Endodermal cell (in vitro differentiated cells): ENCODE measurements around the gene PCBP3. TPM values are rescaled to one million over a fixed set of nuclear protein-coding genes. Genes with fewer than 3 reads are reported as not detected.

Source experiments
- DNase-seq: peaks from one replicate; pipeline ENCODE4 v3.0.0-alpha.2; 2017
- H3K27ac ChIP-seq: 2 replicates; pipeline ENCODE4 v1.5.1; 2013; ENCODE audit warnings: mild to moderate bottlenecking, low read depth, low read length, moderate library complexity
- H3K27me3 ChIP-seq: 2 replicates; pipeline ENCODE4 v1.6.1; 2013; ENCODE audit warnings: mild to moderate bottlenecking, low read length, moderate library complexity; ENCODE audit not compliant: insufficient read depth, control insufficient read depth, poor library complexity, severe bottlenecking
- H3K36me3 ChIP-seq: 2 replicates; pipeline ENCODE4 v1.7.0; 2013; ENCODE audit warnings: mild to moderate bottlenecking, low read length, moderate library complexity; ENCODE audit not compliant: control insufficient read depth, insufficient read depth
- H3K4me1 ChIP-seq: one replicate; pipeline ENCODE4 v1.7.0; 2013; ENCODE audit warnings: low read length; ENCODE audit not compliant: control insufficient read depth, insufficient read depth
- H3K4me3 ChIP-seq: 2 replicates; pipeline ENCODE4 v1.5.1; 2013; ENCODE audit warnings: mild to moderate bottlenecking, low read length, moderate library complexity
- H3K9ac ChIP-seq: 2 replicates; pipeline ENCODE4 v1.6.1; 2013; ENCODE audit warnings: mild to moderate bottlenecking, low read length, moderate library complexity; ENCODE audit not compliant: poor library complexity, severe bottlenecking; ENCODE audit errors: extremely low read depth
- H3K9me3 ChIP-seq: 2 replicates; pipeline ENCODE4 v1.6.1; 2013; ENCODE audit warnings: mild to moderate bottlenecking, low read length, moderate library complexity; ENCODE audit not compliant: control insufficient read depth
- H3K27ac Mint-ChIP-seq: 2 replicates; pipeline ENCODE4 v1.8.0; 2020; ENCODE audit warnings: mixed read lengths
- H3K27me3 Mint-ChIP-seq: 2 replicates; pipeline ENCODE4 v1.8.0; 2021; ENCODE audit warnings: mild to moderate bottlenecking, mixed read lengths; ENCODE audit not compliant: insufficient read depth
- H3K36me3 Mint-ChIP-seq: 2 replicates; pipeline ENCODE4 v1.8.0; 2020; ENCODE audit warnings: low read depth, mixed read lengths
- H3K4me1 Mint-ChIP-seq: 2 replicates; pipeline ENCODE4 v1.8.0; 2020; ENCODE audit warnings: mixed read lengths
- H3K4me3 Mint-ChIP-seq: 2 replicates; pipeline ENCODE4 v1.8.0; 2020; ENCODE audit warnings: mild to moderate bottlenecking, moderate library complexity, mixed read lengths
- H3K9me3 Mint-ChIP-seq: 2 replicates; pipeline ENCODE4 v1.8.0; 2020; ENCODE audit warnings: mild to moderate bottlenecking, mixed read lengths
- WGBS, 2 experiments: methylation state at CpG; one replicate each; pipeline versions ENCODE4 v1.1.5 to v1.1.7; 2013; ENCODE audit warnings: missing lambda C conversion rate in 2 of 2, mixed read lengths in 1 of 2; ENCODE audit not compliant: insufficient coverage in 1 of 2, insufficient read length in 1 of 2; 5-methylcytosine and 5-hydroxymethylcytosine counted together
- total RNA-seq, 2 donors: library from RNA; stranded (reverse); fragmentation: NEBNext Ultra II Directional in 1 of 2; extraction: Animal tissue kit (Norgen Biotek cat#: 25700) in 1 of 2; gene quantifications; 2 replicates in 1 of 2; 3 replicates in 1 of 2; pipeline ENCODE4 v1.2.1, GENCODE V29; 2021
- TF ChIP-seq, protein P1 (sequence below): fragments of 200-600 bp; sonication (generic); conservative IDR thresholded peaks from 2 replicates; pipeline ENCODE4 v1.5.0; 2021; ENCODE audit warnings: antibody characterized with exemption, mild to moderate bottlenecking

PCBP3 gene
- total RNA-seq, 2 donors from 2014 or later: 2.1 to 10.6 TPM

GRCh38 chr21:45796003-45796402 lies 152.5 kb downstream of the PCBP3 start:
- TF ChIP-seq, protein P1, sequence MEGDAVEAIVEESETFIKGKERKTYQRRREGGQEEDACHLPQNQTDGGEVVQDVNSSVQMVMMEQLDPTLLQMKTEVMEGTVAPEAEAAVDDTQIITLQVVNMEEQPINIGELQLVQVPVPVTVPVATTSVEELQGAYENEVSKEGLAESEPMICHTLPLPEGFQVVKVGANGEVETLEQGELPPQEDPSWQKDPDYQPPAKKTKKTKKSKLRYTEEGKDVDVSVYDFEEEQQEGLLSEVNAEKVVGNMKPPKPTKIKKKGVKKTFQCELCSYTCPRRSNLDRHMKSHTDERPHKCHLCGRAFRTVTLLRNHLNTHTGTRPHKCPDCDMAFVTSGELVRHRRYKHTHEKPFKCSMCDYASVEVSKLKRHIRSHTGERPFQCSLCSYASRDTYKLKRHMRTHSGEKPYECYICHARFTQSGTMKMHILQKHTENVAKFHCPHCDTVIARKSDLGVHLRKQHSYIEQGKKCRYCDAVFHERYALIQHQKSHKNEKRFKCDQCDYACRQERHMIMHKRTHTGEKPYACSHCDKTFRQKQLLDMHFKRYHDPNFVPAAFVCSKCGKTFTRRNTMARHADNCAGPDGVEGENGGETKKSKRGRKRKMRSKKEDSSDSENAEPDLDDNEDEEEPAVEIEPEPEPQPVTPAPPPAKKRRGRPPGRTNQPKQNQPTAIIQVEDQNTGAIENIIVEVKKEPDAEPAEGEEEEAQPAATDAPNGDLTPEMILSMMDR: no peak

GRCh38 chr21:45797338-45797737 lies 153.8 kb downstream of the PCBP3 start:
- Mint-ChIP-seq H3K27ac (no peak overlapping the region), H3K4me1 (no peaks in the 10 kb centered on the region), H3K4me3 (no peak overlapping the region), H3K27me3 (no peaks in the 10 kb centered on the region), H3K9me3 (no peaks in the 10 kb centered on the region), H3K36me3 (no peaks in the 10 kb centered on the region)
- Histone ChIP-seq H3K4me1 (no peaks in the 10 kb centered on the region), H3K27ac (no peak overlapping the region), H3K9me3 (no peaks in the 10 kb centered on the region), H3K4me3 (no peak overlapping the region), H3K27me3 (no peaks in the 10 kb centered on the region), H3K9ac (no peak overlapping the region), H3K36me3 (no peaks in the 10 kb centered on the region)
- TF ChIP-seq, protein P1: no peak
- DNase-seq: no peak
- WGBS, 2 experiments: 58 to 66% methylated on average over 6 to 8 of the region's 8 CpGs

More at GRCh38 chr21:45796003-45796402, 152.5 kb downstream of the PCBP3 start:
- Mint-ChIP-seq H3K27me3 (no peaks in the 10 kb centered on the region), H3K36me3 (no peaks in the 10 kb centered on the region), H3K4me3 (no peak overlapping the region), H3K27ac (no peak overlapping the region), H3K4me1 (no peaks in the 10 kb centered on the region), H3K9me3 (no peaks in the 10 kb centered on the region)
- Histone ChIP-seq H3K27ac (no peak overlapping the region), H3K4me3 (no peak overlapping the region), H3K27me3 (no peaks in the 10 kb centered on the region), H3K9me3 (no peaks in the 10 kb centered on the region), H3K36me3 (no peaks in the 10 kb centered on the region), H3K9ac (no peak overlapping the region), H3K4me1 (no peaks in the 10 kb centered on the region)
- WGBS, 2 experiments: 75 to 89% methylated on average over 3 of the region's 3 CpGs
- no peak for DNase-seq

GRCh38 chr21:45799765-45800338 lies 156.3 kb downstream of the PCBP3 start:
- Histone ChIP-seq H3K9ac (no peak overlapping the region), H3K4me1 (no peaks in the 10 kb centered on the region), H3K27me3 (no peaks in the 10 kb centered on the region), H3K9me3 (no peaks in the 10 kb centered on the region), H3K27ac (no peak overlapping the region), H3K4me3 (no peak overlapping the region), H3K36me3 (no peaks in the 10 kb centered on the region)
- Mint-ChIP-seq H3K4me3 (no peak overlapping the region), H3K4me1 (no peaks in the 10 kb centered on the region), H3K27ac (no peak overlapping the region), H3K36me3 (no peaks in the 10 kb centered on the region), H3K9me3 (no peaks in the 10 kb centered on the region), H3K27me3 (no peaks in the 10 kb centered on the region)
- TF ChIP-seq, protein P1: no peak
- no peak for DNase-seq
- WGBS, 2 experiments: 89 to 94% methylated on average over 9 of the region's 9 CpGs
